ENCODE results near the gene EPAS1. TPM values are rescaled to one million over a fixed set of nuclear protein-coding genes. Genes with fewer than 3 reads are reported as not detected.
A peak's percentile ranks its signal among the peaks of the same experiment; 100 is the strongest.

EPAS1 gene
- total RNA-seq, 1 experiment from 2014 or later = 77.3 TPM

GRCh38 chr2:46303822-46304221 is 6.6 kb downstream of the EPAS1 start:
- Mint-ChIP-seq H3K36me3 (ENCODE audit: insufficient read depth, unreplicated experiment) (peaks cover 22% of the 10 kb centered on the region), H3K4me1 (ENCODE audit: low read depth, unreplicated experiment) (peaks cover 66% of the 10 kb centered on the region), H3K4me3 (ENCODE audit: unreplicated experiment) (no peak overlapping the region), H3K27me3 (ENCODE audit: insufficient read depth, unreplicated experiment) (no peaks in the 10 kb centered on the region), H3K27ac (ENCODE audit: unreplicated experiment) (peak overlapping the region; percentile 21), H3K9me3 (ENCODE audit: unreplicated experiment) (peaks cover 9% of the 10 kb centered on the region)
- no peak for DNase-seq
- Histone ChIP-seq H3K4me3 (ENCODE audit: low read depth, low read length) (no peak overlapping the region), H3K9me3 (no peaks in the 10 kb centered on the region), H3K36me3 (ENCODE audit: control insufficient read depth, insufficient read depth, low read length) (peaks cover 2% of the 10 kb centered on the region; the same call in 1 of the 2 replicates), H3K4me1 (peaks cover 64% of the 10 kb centered on the region), H3K27me3 (replicated peaks; ENCODE audit: control insufficient read depth, insufficient read depth, low read length) (no peaks in the 10 kb centered on the region)
- intact Hi-C loops (cut with micrococcal nuclease; ENCODE audit: unreplicated experiment) = no loop called here
- BruUV-seq (replicated peaks) = no TSS peak
- ChIA-PET POLR2A (no interaction called here), CTCF (no interaction called here)
- no peak for TF ChIP-seq CTCF (IDR thresholded peaks at IDR 0.05; ENCODE audit: insufficient read depth in 1 of 2, low read depth in 1 of 2, low read length in 1 of 2, severe bottlenecking in 1 of 2, unreplicated experiment in 1 of 2)

- peaks cover 72% of the 10 kb centered on the region for H3K4me1 ChIP-seq
- POLR2A ChIA-PET = no interaction called here
- Mint-ChIP-seq H3K27ac (ENCODE audit: unreplicated experiment) (peak overlapping the region; percentile 42), H3K27me3 (ENCODE audit: insufficient read depth, unreplicated experiment) (no peaks in the 10 kb centered on the region), H3K4me1 (ENCODE audit: low read depth, unreplicated experiment) (peaks cover 69% of the 10 kb centered on the region), H3K36me3 (ENCODE audit: insufficient read depth, unreplicated experiment) (peaks cover 15% of the 10 kb centered on the region), H3K4me3 (ENCODE audit: unreplicated experiment) (no peak overlapping the region), H3K9me3 (ENCODE audit: unreplicated experiment) (peaks cover 9% of the 10 kb centered on the region)
- no peaks in the 10 kb centered on the region for H3K9me3 ChIP-seq
- CTCF ChIA-PET = no interaction called here
- H3K4me3 ChIP-seq (ENCODE audit: low read depth, low read length) = no peak overlapping the region
- no TSS peak for BruUV-seq (replicated peaks)
- no peaks in the 10 kb centered on the region for H3K27me3 ChIP-seq (replicated peaks; ENCODE audit: control insufficient read depth, insufficient read depth, low read length)
- intact Hi-C loops (cut with micrococcal nuclease; ENCODE audit: unreplicated experiment) = no loop called here
- H3K36me3 ChIP-seq (ENCODE audit: control insufficient read depth, insufficient read depth, low read length) = peaks cover 2% of the 10 kb centered on the region; the same call in 1 of the 2 replicates
- DNase-seq = no peak
- TF ChIP-seq CTCF (IDR thresholded peaks at IDR 0.05; ENCODE audit: insufficient read depth in 1 of 2, low read depth in 1 of 2, low read length in 1 of 2, severe bottlenecking in 1 of 2, unreplicated experiment in 1 of 2) = no peak
Observed at GRCh38 chr2:46304635-46305034, 7.4 kb downstream of the EPAS1 start.

GRCh38 chr2:46305187-46305586 is 8.0 kb downstream of the EPAS1 start:
- BruUV-seq (replicated peaks) = no TSS peak
- peaks cover 2% of the 10 kb centered on the region; the same call in 1 of the 2 replicates for H3K36me3 ChIP-seq (ENCODE audit: control insufficient read depth, insufficient read depth, low read length)
- Mint-ChIP-seq H3K27ac (ENCODE audit: unreplicated experiment) (peak overlapping the region; percentile 42), H3K4me3 (ENCODE audit: unreplicated experiment) (no peak overlapping the region), H3K4me1 (ENCODE audit: low read depth, unreplicated experiment) (peaks cover 67% of the 10 kb centered on the region), H3K9me3 (ENCODE audit: unreplicated experiment) (peaks cover 9% of the 10 kb centered on the region), H3K27me3 (ENCODE audit: insufficient read depth, unreplicated experiment) (no peaks in the 10 kb centered on the region), H3K36me3 (ENCODE audit: insufficient read depth, unreplicated experiment) (peaks cover 10% of the 10 kb centered on the region)
- intact Hi-C loops (cut with micrococcal nuclease; ENCODE audit: unreplicated experiment) = no loop called here
- H3K4me3 ChIP-seq (ENCODE audit: low read depth, low read length) = no peak overlapping the region
- no peak for TF ChIP-seq CTCF (IDR thresholded peaks at IDR 0.05; ENCODE audit: insufficient read depth in 1 of 2, low read depth in 1 of 2, low read length in 1 of 2, severe bottlenecking in 1 of 2, unreplicated experiment in 1 of 2)
- peaks cover 74% of the 10 kb centered on the region for H3K4me1 ChIP-seq
- no peak for DNase-seq
- no peaks in the 10 kb centered on the region for H3K9me3 ChIP-seq
- H3K27me3 ChIP-seq (replicated peaks; ENCODE audit: control insufficient read depth, insufficient read depth, low read length) = no peaks in the 10 kb centered on the region
- CTCF ChIA-PET = no interaction called here
- POLR2A ChIA-PET = no interaction called here
